Skeletal muscle satellite cell (primary cell): ENCODE results near the gene PIP4K2C.
"Not testable (repeated sequence)": the region's sequence is repeated elsewhere in the genome, so short reads cannot be mapped to it uniquely, and the experiment has no call there.

ENCODE experiments used
- H3K27me3 ChIP-seq: 2 replicates; pipeline ENCODE4 v1.7.0; 2013; ENCODE audit warnings: low read length; ENCODE audit not compliant: control insufficient read depth, insufficient read depth
- H3K36me3 ChIP-seq: 2 replicates; pipeline ENCODE4 v1.7.0; 2013; ENCODE audit warnings: mild to moderate bottlenecking, control low read depth, low read length; ENCODE audit not compliant: insufficient read depth
- H3K4me1 ChIP-seq: 2 replicates; pipeline ENCODE4 v1.7.0; 2013; ENCODE audit warnings: low read length; ENCODE audit not compliant: control insufficient read depth, insufficient read depth
- H3K4me2 ChIP-seq: 2 replicates; pipeline ENCODE4 v1.7.0; 2013; ENCODE audit warnings: mild to moderate bottlenecking, low read length
- H3K4me3 ChIP-seq: 2 replicates; pipeline ENCODE4 v1.7.0; 2013; ENCODE audit warnings: low read length
- H3K9ac ChIP-seq: 2 replicates; pipeline ENCODE4 v1.7.0; 2013; ENCODE audit warnings: mild to moderate bottlenecking, low read depth, low read length, moderate library complexity
- H3K9me3 ChIP-seq: replicated peaks from 2 replicates; pipeline ENCODE4 v1.7.0; 2013; ENCODE audit warnings: mild to moderate bottlenecking, control low read depth, low read length

Gene PIP4K2C

GRCh38 chr12:57550641-57551549 lies 40.1 kb upstream of the PIP4K2C start:
- Histone ChIP-seq H3K4me3 (no peak overlapping the region), H3K36me3 (peaks cover under 1% of the 10 kb centered on the region), H3K4me2 (no peak overlapping the region), H3K4me1 (peaks cover 16% of the 10 kb centered on the region), H3K27me3 (peaks cover 50% of the 10 kb centered on the region), H3K9me3 (no peaks in the 10 kb centered on the region), H3K9ac (no peak overlapping the region)

- Histone ChIP-seq H3K36me3 (no peaks in the 10 kb centered on the region), H3K4me2 (no peak overlapping the region), H3K9me3 (no peaks in the 10 kb centered on the region), H3K4me1 (peaks cover 12% of the 10 kb centered on the region), H3K9ac (no peak overlapping the region), H3K27me3 (peaks cover 50% of the 10 kb centered on the region), H3K4me3 (no peak overlapping the region)
Observed at GRCh38 chr12:57551637-57552305, 39.2 kb upstream of the PIP4K2C start.

- Histone ChIP-seq H3K9me3 (no peaks in the 10 kb centered on the region), H3K4me3 (no peak overlapping the region), H3K27me3 (peaks cover 50% of the 10 kb centered on the region), H3K9ac (no peak overlapping the region), H3K4me1 (peaks cover 12% of the 10 kb centered on the region), H3K36me3 (no peaks in the 10 kb centered on the region), H3K4me2 (no peak overlapping the region)
Observed at GRCh38 chr12:57552306-57552651, 38.7 kb upstream of the PIP4K2C start.

- Histone ChIP-seq H3K4me2 (no peak overlapping the region), H3K4me3 (no peak overlapping the region), H3K4me1 (peaks cover 12% of the 10 kb centered on the region), H3K9ac (no peak overlapping the region), H3K27me3 (peaks cover 50% of the 10 kb centered on the region), H3K9me3 (no peaks in the 10 kb centered on the region), H3K36me3 (no peaks in the 10 kb centered on the region)
Observed at GRCh38 chr12:57552835-57553313, 38.1 kb upstream of the PIP4K2C start.

- no peak overlapping the region for H3K4me3 ChIP-seq
- H3K36me3 ChIP-seq: no peaks in the 10 kb centered on the region
- H3K4me2 ChIP-seq: no peak overlapping the region
- H3K27me3 ChIP-seq: peaks cover 46% of the 10 kb centered on the region
- H3K4me1 ChIP-seq: peaks cover 12% of the 10 kb centered on the region
- H3K9ac ChIP-seq: no peak overlapping the region
- H3K9me3 ChIP-seq: no peaks in the 10 kb centered on the region
Observed at GRCh38 chr12:57553343-57554202, 37.4 kb upstream of the PIP4K2C start.

DNA sequence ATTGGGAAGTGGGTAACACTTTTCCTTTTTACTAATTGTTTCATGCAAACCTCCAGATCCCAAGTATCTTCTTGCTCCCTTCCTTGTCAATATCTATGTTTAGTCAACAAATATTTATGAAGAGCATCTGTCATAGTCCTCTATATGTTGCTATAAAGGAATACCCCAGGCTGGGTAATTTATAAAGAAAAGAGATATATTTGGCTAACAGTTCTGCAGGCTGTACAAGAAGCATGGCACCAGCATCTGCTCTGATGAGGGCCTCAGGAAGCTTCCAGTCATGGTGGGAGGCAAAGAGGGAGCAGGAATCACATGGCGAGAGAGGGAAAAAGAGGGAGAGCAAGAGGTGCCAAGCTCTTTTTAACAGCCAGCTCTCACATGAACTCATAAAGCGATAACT lies 36.5 kb upstream of the PIP4K2C start:
- no peak overlapping the region for H3K4me2 ChIP-seq
- no peaks in the 10 kb centered on the region for H3K9me3 ChIP-seq
- H3K36me3 ChIP-seq: no peaks in the 10 kb centered on the region
- peaks cover 12% of the 10 kb centered on the region for H3K4me1 ChIP-seq
- peaks cover 37% of the 10 kb centered on the region for H3K27me3 ChIP-seq
- H3K4me3 ChIP-seq: no peak overlapping the region
- H3K9ac ChIP-seq: no peak overlapping the region

DNA sequence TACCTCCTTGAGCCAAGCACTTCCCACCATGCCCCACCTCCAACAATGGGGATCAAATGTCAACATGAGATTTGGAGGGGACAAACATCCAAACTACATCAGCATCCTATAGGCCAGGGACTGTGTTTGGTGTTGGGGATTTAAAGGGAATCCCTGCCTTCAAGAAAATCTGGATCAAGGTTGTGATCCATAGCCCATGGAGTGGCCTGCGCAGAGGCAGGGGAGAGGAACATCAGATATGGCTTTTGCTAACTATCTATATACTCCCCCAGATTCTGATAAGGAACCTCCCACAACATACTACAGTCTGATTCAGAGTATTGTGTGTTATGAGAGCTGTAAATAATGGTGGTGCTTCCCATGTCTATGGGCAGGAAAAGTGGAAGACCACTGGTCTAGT lies 36.1 kb upstream of the PIP4K2C start:
- H3K27me3 ChIP-seq: peaks cover 35% of the 10 kb centered on the region
- no peaks in the 10 kb centered on the region for H3K36me3 ChIP-seq
- no peaks in the 10 kb centered on the region for H3K9me3 ChIP-seq
- no peak overlapping the region for H3K4me3 ChIP-seq
- peaks cover 10% of the 10 kb centered on the region for H3K4me1 ChIP-seq
- H3K9ac ChIP-seq: no peak overlapping the region
- H3K4me2 ChIP-seq: no peak overlapping the region

GRCh38 chr12:57558864-57559263 lies 32.1 kb upstream of the PIP4K2C start:
- Histone ChIP-seq H3K4me1 (no peaks in the 10 kb centered on the region), H3K4me3 (no peak overlapping the region), H3K4me2 (no peak overlapping the region), H3K27me3 (peaks cover 22% of the 10 kb centered on the region), H3K9ac (no peak overlapping the region), H3K36me3 (no peaks in the 10 kb centered on the region), H3K9me3 (no peaks in the 10 kb centered on the region)

DNA sequence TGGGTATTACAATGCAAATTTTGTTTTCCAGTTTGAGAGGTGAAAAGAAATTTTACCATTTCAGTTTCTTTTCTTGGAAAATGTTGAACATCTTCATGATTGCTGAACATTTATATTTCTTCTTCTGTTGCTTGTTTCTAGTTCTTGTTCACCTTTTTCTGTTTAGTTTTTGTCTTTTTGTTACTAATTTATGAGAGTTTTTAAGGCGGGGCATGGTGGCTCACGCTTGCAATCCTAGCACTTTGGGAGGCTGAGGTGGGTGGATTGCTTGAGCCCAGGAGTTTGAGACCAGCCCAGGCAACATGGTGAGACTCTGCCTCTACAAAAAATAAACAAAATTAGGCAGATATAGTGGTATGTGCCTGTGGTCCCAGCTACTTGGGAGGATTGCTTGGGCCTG lies 30.5 kb upstream of the PIP4K2C start:
- no peaks in the 10 kb centered on the region for H3K9me3 ChIP-seq
- peaks cover 25% of the 10 kb centered on the region for H3K27me3 ChIP-seq
- no peak overlapping the region for H3K9ac ChIP-seq
- H3K4me1 ChIP-seq: no peaks in the 10 kb centered on the region
- no peak overlapping the region for H3K4me3 ChIP-seq
- no peaks in the 10 kb centered on the region for H3K36me3 ChIP-seq
- H3K4me2 ChIP-seq: no peak overlapping the region

GRCh38 chr12:57561117-57561516 lies 29.9 kb upstream of the PIP4K2C start:
- not testable (repeated sequence) for H3K36me3 ChIP-seq, H3K9ac ChIP-seq, H3K9me3 ChIP-seq, H3K4me3 ChIP-seq, H3K4me1 ChIP-seq, H3K4me2 ChIP-seq
- H3K27me3 ChIP-seq: peaks cover 25% of the 10 kb centered on the region

GRCh38 chr12:57563358-57563757 lies 27.6 kb upstream of the PIP4K2C start:
- Histone ChIP-seq H3K4me1 (no peaks in the 10 kb centered on the region), H3K4me3 (no peak overlapping the region), H3K4me2 (no peak overlapping the region), H3K9ac (no peak overlapping the region), H3K36me3 (no peaks in the 10 kb centered on the region), H3K9me3 (no peaks in the 10 kb centered on the region), H3K27me3 (peaks cover 25% of the 10 kb centered on the region)
